Inferior parietal cortex (tissue), 1 donor: ENCODE results near the gene FOXC1.

ENCODE experiments used
- DNase-seq: peaks from one replicate; pipeline ENCODE4 v3.0.0-alpha.2; 2016; ENCODE audit errors: extremely low spot score

The FOXC1 gene

GRCh38 chr6:1623769-1624057 lies 14.0 kb downstream of the FOXC1 start:
- DNase-seq = no peak

- no peak for DNase-seq
Measured at GRCh38 chr6:1624058-1624850, 14.5 kb downstream of the FOXC1 start.

GRCh38 chr6:1624851-1625781 lies 15.4 kb downstream of the FOXC1 start:
- no peak for DNase-seq

- DNase-seq = no peak
Measured at GRCh38 chr6:1625794-1626435, 16.2 kb downstream of the FOXC1 start.

- no peak for DNase-seq
Measured at GRCh38 chr6:1626481-1626880, 16.8 kb downstream of the FOXC1 start.

- no peak for DNase-seq
Measured at GRCh38 chr6:1627827-1628560, 18.3 kb downstream of the FOXC1 start.

- DNase-seq = no peak
Measured at GRCh38 chr6:1629316-1629715, 19.6 kb downstream of the FOXC1 start.

- DNase-seq = no peak
Measured at GRCh38 chr6:1630212-1630770, 20.6 kb downstream of the FOXC1 start.

GRCh38 chr6:1630771-1631217 lies 21.1 kb downstream of the FOXC1 start:
- DNase-seq = no peak

- no peak for DNase-seq
Measured at GRCh38 chr6:1631251-1631650, 21.5 kb downstream of the FOXC1 start.

- no peak for DNase-seq
Measured at GRCh38 chr6:1633366-1634021, 23.8 kb downstream of the FOXC1 start.

- DNase-seq = no peak
Measured at GRCh38 chr6:1634081-1634480, 24.4 kb downstream of the FOXC1 start.

GRCh38 chr6:1635305-1636010 lies 25.7 kb downstream of the FOXC1 start:
- no peak for DNase-seq

- DNase-seq = no peak
Measured at GRCh38 chr6:1636272-1636825, 26.6 kb downstream of the FOXC1 start.

- DNase-seq = no peak
Measured at GRCh38 chr6:1636971-1637871, 27.5 kb downstream of the FOXC1 start.

GRCh38 chr6:1639430-1639829 lies 29.7 kb downstream of the FOXC1 start:
- DNase-seq = no peak

- DNase-seq = no peak
Measured at GRCh38 chr6:1640476-1640875, 30.8 kb downstream of the FOXC1 start.

GRCh38 chr6:1641343-1641885 lies 31.7 kb downstream of the FOXC1 start:
- DNase-seq = no peak

GRCh38 chr6:1643111-1643510 lies 33.4 kb downstream of the FOXC1 start:
- no peak for DNase-seq
